ENCODE data around the gene MFSD11. TPM values are rescaled to one million over a fixed set of nuclear protein-coding genes. Genes with fewer than 3 reads are reported as not detected.
A peak's percentile ranks its signal among the peaks of the same experiment; 100 is the strongest.

MFSD11 gene
- total RNA-seq, 4 donors from 2014 or later: 35.3 to 64.8 (median 47.0) TPM

DNA sequence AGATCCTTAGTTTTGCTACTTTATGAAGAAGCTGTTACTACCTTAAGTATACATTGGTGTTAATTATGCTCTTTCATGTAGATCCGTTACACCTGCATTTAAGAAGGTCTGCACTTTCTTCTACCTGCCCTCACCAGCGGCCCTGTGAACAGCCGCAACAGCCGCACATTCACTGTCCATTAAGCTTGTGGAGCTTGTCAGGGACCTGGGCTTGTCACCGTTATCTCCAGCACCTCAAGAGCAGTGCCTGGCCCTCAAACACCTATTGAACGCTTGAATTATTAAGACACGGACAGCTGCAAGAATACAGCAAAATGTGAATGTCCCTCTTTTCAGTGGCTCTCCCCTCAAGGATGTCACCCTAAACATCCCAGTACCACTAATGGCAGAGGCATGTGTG is 24.2 kb upstream of the MFSD11 start:
- Histone ChIP-seq H3K4me1 (peaks cover 0 to 38% (median 9%) of the 10 kb centered on the region in 4 donors), H3K4me3 (no peak overlapping the region), H3K36me3 (peaks cover 0 to 54% (median 0%) of the 10 kb centered on the region in 3 donors), H3K9me3 (no peaks in the 10 kb centered on the region), H3K27ac (no peak overlapping the region), H3K27me3 (no peaks in the 10 kb centered on the region)
- TF ChIP-seq, protein P1, sequence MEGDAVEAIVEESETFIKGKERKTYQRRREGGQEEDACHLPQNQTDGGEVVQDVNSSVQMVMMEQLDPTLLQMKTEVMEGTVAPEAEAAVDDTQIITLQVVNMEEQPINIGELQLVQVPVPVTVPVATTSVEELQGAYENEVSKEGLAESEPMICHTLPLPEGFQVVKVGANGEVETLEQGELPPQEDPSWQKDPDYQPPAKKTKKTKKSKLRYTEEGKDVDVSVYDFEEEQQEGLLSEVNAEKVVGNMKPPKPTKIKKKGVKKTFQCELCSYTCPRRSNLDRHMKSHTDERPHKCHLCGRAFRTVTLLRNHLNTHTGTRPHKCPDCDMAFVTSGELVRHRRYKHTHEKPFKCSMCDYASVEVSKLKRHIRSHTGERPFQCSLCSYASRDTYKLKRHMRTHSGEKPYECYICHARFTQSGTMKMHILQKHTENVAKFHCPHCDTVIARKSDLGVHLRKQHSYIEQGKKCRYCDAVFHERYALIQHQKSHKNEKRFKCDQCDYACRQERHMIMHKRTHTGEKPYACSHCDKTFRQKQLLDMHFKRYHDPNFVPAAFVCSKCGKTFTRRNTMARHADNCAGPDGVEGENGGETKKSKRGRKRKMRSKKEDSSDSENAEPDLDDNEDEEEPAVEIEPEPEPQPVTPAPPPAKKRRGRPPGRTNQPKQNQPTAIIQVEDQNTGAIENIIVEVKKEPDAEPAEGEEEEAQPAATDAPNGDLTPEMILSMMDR (IDR thresholded peaks at IDR 0.05): no peak
- TF ChIP-seq POLR2A (IDR thresholded peaks at IDR 0.05): no peak
- DNase-seq: peak in 1 of 3 donors; percentile 30

DNA sequence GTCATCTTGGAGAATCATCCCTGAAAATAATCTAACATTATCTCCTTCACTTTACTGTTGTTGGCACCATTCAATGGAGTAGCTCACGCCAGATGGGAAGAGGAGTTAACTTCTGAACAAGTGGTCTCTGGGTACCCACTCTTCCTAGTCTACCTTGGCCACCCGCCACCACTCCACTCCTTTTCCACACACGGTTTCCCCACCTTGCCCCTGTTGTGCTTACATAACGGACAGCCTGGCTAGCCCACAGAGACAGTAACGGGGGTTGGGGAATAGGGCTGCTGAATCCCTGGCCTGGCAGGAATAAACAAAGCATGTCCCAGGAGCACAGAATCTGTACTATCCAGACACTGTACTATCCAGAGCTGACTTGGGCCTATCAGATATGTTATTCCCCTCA is 23.6 kb upstream of the MFSD11 start:
- Histone ChIP-seq H3K36me3 (peaks cover 0 to 59% (median 0%) of the 10 kb centered on the region in 3 donors), H3K9me3 (no peaks in the 10 kb centered on the region), H3K4me1 (peaks cover 0 to 36% (median 9%) of the 10 kb centered on the region in 4 donors), H3K27me3 (no peaks in the 10 kb centered on the region), H3K27ac (peak overlapping the region in 2 of 4 donors; percentile 8 to 47), H3K4me3 (no peak overlapping the region)
- peak in 1 of 3 donors; percentile 15 for DNase-seq
- no peak for TF ChIP-seq POLR2A (IDR thresholded peaks at IDR 0.05)
- TF ChIP-seq, protein P1 (IDR thresholded peaks at IDR 0.05): no peak

DNA sequence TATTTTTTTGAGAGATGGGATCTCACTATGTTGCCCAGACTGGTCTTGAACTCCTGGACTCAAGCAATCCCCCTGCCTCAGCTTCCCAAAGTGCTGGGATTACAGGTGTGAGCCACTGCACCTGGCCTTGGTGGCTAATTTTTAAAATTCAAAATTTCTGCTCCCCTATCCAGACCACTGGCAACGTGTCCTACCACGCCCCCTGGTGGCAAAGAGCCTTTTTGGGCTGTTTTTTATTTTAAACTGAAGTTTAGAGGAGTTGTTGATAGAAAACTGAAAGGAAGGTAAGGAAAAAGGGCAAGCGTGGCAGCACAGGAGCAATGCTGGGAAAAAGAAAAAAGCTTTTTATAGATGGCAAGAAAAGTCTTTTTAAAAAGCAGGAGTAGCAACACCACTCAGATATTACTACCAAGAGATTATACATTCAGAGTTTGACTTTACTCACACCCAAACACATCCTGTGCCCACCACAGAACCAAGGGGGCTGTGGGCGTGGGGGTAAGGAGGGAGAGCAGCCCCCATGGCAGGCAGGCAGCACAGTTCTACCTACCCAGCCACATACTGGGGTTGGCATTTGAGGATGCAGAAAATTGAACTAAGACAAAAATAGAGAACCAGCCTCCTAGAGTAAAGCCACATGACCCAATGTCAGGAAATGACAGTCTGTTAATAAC is 23.0 kb upstream of the MFSD11 start:
- TF ChIP-seq, protein P1 (IDR thresholded peaks at IDR 0.05): peak; percentile 69 to 83 (median 72)
- TF ChIP-seq POLR2A (IDR thresholded peaks at IDR 0.05): no peak
- Histone ChIP-seq H3K27me3 (no peaks in the 10 kb centered on the region), H3K36me3 (peaks cover 0 to 65% (median 0%) of the 10 kb centered on the region in 3 donors), H3K27ac (peak overlapping the region in 3 of 4 donors; percentile 8 to 47 (median 46)), H3K9me3 (no peaks in the 10 kb centered on the region), H3K4me1 (peaks cover 0 to 36% (median 9%) of the 10 kb centered on the region in 4 donors), H3K4me3 (no peak overlapping the region)
- DNase-seq: peak; percentile 58 to 87 (median 77)

DNA sequence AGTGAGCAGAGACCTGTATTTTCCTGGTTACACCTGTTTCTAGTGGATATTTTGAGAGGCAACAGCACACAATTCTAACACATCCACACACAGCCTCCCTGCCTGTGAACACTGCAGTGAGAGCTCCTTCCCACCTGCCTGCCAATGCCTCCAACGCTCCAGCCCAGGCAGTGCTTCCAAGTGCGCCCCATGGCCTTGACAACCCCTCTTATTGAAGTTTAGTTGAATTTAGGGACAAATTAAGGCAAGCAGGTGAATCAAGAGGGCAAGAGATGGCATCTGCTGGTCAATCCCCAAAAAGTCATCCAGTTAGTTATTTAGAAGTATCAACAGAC is 22.5 kb upstream of the MFSD11 start:
- H3K27me3 ChIP-seq: no peaks in the 10 kb centered on the region
- H3K4me3 ChIP-seq: no peak overlapping the region
- peak in 1 of 3 donors; percentile 9 for DNase-seq
- H3K27ac ChIP-seq: peak overlapping the region in 3 of 4 donors; percentile 8 to 47 (median 46)
- TF ChIP-seq, protein P1 (IDR thresholded peaks at IDR 0.05): no peak
- no peak for TF ChIP-seq POLR2A (IDR thresholded peaks at IDR 0.05)
- peaks cover 0 to 36% (median 9%) of the 10 kb centered on the region in 4 donors for H3K4me1 ChIP-seq
- H3K9me3 ChIP-seq: no peaks in the 10 kb centered on the region
- H3K36me3 ChIP-seq: peaks cover 0 to 70% (median 0%) of the 10 kb centered on the region in 3 donors

DNA sequence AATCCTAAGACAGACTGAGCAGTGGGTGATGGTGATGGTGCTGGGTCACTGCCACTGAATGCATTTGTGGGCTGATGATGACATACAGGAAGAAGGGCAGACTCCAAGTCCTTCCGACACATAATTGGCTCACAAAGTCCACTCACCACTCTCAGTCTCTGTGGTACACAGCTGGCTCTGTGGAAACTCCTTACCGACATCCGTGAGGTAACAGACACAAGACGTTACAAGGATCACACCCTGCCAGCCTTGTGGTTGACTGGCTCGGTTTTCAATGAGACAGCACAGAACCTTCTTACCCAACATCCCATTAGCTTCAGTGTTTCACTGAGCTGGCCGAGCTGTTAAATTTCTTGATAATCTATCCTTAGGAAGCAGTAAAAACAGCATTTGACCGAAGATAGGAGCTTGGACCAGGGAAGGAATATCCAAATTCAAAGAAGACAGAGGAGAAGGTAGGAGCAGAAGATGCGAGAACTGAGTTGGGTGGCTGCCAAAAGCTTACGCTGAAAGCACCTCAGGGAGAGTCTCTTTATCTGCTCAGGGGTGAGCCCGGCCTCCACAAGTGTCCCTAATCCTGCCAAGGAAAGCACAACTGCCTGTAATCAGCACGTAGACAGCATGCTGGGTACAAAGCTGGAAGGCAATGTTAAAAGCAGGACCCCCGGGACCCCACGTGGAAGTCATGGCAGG is 21.6 kb upstream of the MFSD11 start:
- peaks cover 0 to 79% (median 0%) of the 10 kb centered on the region in 3 donors for H3K36me3 ChIP-seq
- H3K27me3 ChIP-seq: no peaks in the 10 kb centered on the region
- no peaks in the 10 kb centered on the region for H3K9me3 ChIP-seq
- DNase-seq: peak; percentile 31 to 74 (median 46)
- no peak overlapping the region for H3K4me3 ChIP-seq
- TF ChIP-seq, protein P1 (IDR thresholded peaks at IDR 0.05): no peak
- no peak for TF ChIP-seq POLR2A (IDR thresholded peaks at IDR 0.05)
- peaks cover 0 to 32% (median 8%) of the 10 kb centered on the region in 4 donors for H3K4me1 ChIP-seq
- peak overlapping the region; percentile 20 to 59 (median 36) for H3K27ac ChIP-seq

Measured in Peyer's patch (tissue), 4 donors.